A673 (cell line): ENCODE results near the gene PRR5L.

ENCODE experiments used
- CTCF ChIP-seq: fragments of 300-800, 200-600 bp; sonication (generic); conservative IDR thresholded peaks from 2 replicates; pipeline ENCODE4 v1.5.1; 2017; ENCODE audit warnings: low read depth, mild to moderate bottlenecking, antibody characterized with exemption, low read length, moderate library complexity, mixed read lengths
- EZH2 ChIP-seq: fragments of 200-600 bp; sonication (generic); IDR thresholded peaks from 2 replicates; pipeline ENCODE4 v1.6.1; 2017; ENCODE audit warnings: borderline replicate concordance, low read depth, mild to moderate bottlenecking, mixed read lengths, antibody characterized with exemption, low read length; ENCODE audit not compliant: poor library complexity, severe bottlenecking

- TF ChIP-seq CTCF (no peak), EZH2 (no peak)
These were observed 184.7 kb downstream of the PRR5L start for GRCh38 chr11:36480833-36481232.
